Right lung (tissue), 10 donors: ENCODE data around the gene TSSK6. TPM values are rescaled to one million over a fixed set of nuclear protein-coding genes. Genes with fewer than 3 reads are reported as not detected.

Experiments
- DNase-seq, 2 donors: peaks; one replicate each; pipeline ENCODE4 v3.0.0-alpha.2; 2013
- long read RNA-seq, 8 donors: transcript quantifications; one replicate each; lab custom pipeline, GENCODE V29; 2026
- polyA plus RNA-seq, 5 donors: library from polyadenylated mRNA; unstranded; fragments of 120-200 nt; gene quantifications; one replicate each; pipeline versions ENCODE4 v1.2.1 to v1.2.3, GENCODE V29; 2013; ENCODE audit warnings: inconsistent platforms in 1 of 5, low replicate concordance in 1 of 5; ENCODE audit not compliant: insufficient read length in 5 of 5, insufficient read depth in 1 of 5

Gene TSSK6
- polyA plus RNA-seq, result 1 to 10 TPM in 3 of 5 donors, under 1 TPM in 2; 0.69 to 1.6 (median 1.2) TPM
- long read RNA-seq, donor 1, partial matches to known transcripts, result 0 of 1 reads
- long read RNA-seq, donor 1, other reads (novel, unspliced or antisense), result 0 of 1 reads
- long read RNA-seq, donor 2, result 0 reads
- long read RNA-seq, donor 3, result 0 reads
- long read RNA-seq, donor 4, result 0 reads
- long read RNA-seq, donor 5, partial matches to known transcripts, result 0 of 1 reads
- long read RNA-seq, donor 5, other reads (novel, unspliced or antisense), result 0 of 1 reads
- long read RNA-seq, donor 6, result 0 reads
- long read RNA-seq, donor 7, partial matches to known transcripts, result 0 of 1 reads
- long read RNA-seq, donor 7, other reads (novel, unspliced or antisense), result 0 of 1 reads
- long read RNA-seq, donor 8, result 0 reads

GRCh38 chr19:19514881-19515641 is at the start of gene TSSK6:
TSSK6 (minus strand) TSS chr19:19515548; CDS start chr19:19515427, 121 bp downstream.
- DNase-seq, result no peak

GRCh38 chr19:19563348-19563848 is 48.0 kb upstream of the TSSK6 start:
- DNase-seq, result no peak

- DNase-seq, result no peak
Observed at GRCh38 chr19:19562665-19563347, 47.5 kb upstream of the TSSK6 start.

GRCh38 chr19:19561946-19562664 is 46.8 kb upstream of the TSSK6 start:
- DNase-seq, result no peak

- DNase-seq, result no peak
Observed at GRCh38 chr19:19559931-19560330, 44.6 kb upstream of the TSSK6 start.

GRCh38 chr19:19558636-19559035 is 43.3 kb upstream of the TSSK6 start:
- DNase-seq, result no peak

- no peak for DNase-seq
Observed at GRCh38 chr19:19558055-19558454, 42.7 kb upstream of the TSSK6 start.

GRCh38 chr19:19554074-19555023 is 39.0 kb upstream of the TSSK6 start:
- DNase-seq, result no peak

- no peak for DNase-seq
Observed at GRCh38 chr19:19553670-19554069, 38.3 kb upstream of the TSSK6 start.

GRCh38 chr19:19552798-19553197 is 37.5 kb upstream of the TSSK6 start:
- DNase-seq, result no peak

GRCh38 chr19:19551853-19552192 is 36.5 kb upstream of the TSSK6 start:
- DNase-seq, result no peak

GRCh38 chr19:19550972-19551852 is 35.9 kb upstream of the TSSK6 start:
- no peak for DNase-seq

- no peak for DNase-seq
Observed at GRCh38 chr19:19550485-19550929, 35.2 kb upstream of the TSSK6 start.

GRCh38 chr19:19549804-19550464 is 34.6 kb upstream of the TSSK6 start:
- no peak for DNase-seq

- DNase-seq, result no peak
Observed at GRCh38 chr19:19548915-19549759, 33.8 kb upstream of the TSSK6 start.

- DNase-seq, result no peak
Observed at GRCh38 chr19:19547674-19548336, 32.5 kb upstream of the TSSK6 start.

- no peak for DNase-seq
Observed at GRCh38 chr19:19546751-19547162, 31.4 kb upstream of the TSSK6 start.
